H1 (cell line): Measurements from ENCODE around the gene BPIFB4. TPM values are rescaled to one million over a fixed set of nuclear protein-coding genes. Genes with fewer than 3 reads are reported as not detected.

Source experiments
- GABPA ChIP-seq: IDR thresholded peaks from 2 replicates; pipeline ENCODE4 v1.6.1; 2011; ENCODE audit warnings: mild to moderate bottlenecking, low read length, moderate library complexity, borderline replicate concordance; ENCODE audit not compliant: insufficient read depth
- GTF2F1 ChIP-seq: IDR thresholded peaks from 2 replicates; pipeline ENCODE4 v1.6.1; 2012; ENCODE audit warnings: low read depth, low read length, improper control_type of control experiment, borderline replicate concordance
- POLR2A ChIP-seq, 2 experiments: IDR thresholded peaks; 1 replicate in 1 of 2; 2 replicates in 1 of 2; pipeline ENCODE4 v1.6.1; 2011; ENCODE audit warnings: low read depth in 2 of 2, low read length in 2 of 2, mild to moderate bottlenecking in 2 of 2; ENCODE audit errors: control extremely low read depth in 1 of 2
- SAP30 ChIP-seq: fragments of 300-600 bp; sonication (generic); IDR thresholded peaks from 2 replicates; pipeline ENCODE4 v1.7.1; 2012; ENCODE audit warnings: low read length, moderate library complexity, mild to moderate bottlenecking, inconsistent platforms; ENCODE audit not compliant: insufficient read depth, insufficient replicate concordance
- SP2 ChIP-seq: IDR thresholded peaks from 2 replicates; pipeline ENCODE4 v1.6.1; 2012; ENCODE audit warnings: mild to moderate bottlenecking, low read length, inconsistent platforms
- TEAD4 ChIP-seq: IDR thresholded peaks from 2 replicates; pipeline ENCODE4 v1.6.1; 2012; ENCODE audit warnings: low read depth, low read length, inconsistent platforms, mixed read lengths
- polyA plus RNA-seq, 7 experiments: library from polyadenylated mRNA; depleted of rRNA in 3 of 7; stranded (reverse) in 5 of 7; unstranded in 2 of 7; fragments of >200 nt in 5 of 7; fragments of 200-250 nt in 2 of 7; gene quantifications; 1 replicate in 5 of 7; 2 replicates in 1 of 7; 4 replicates in 1 of 7; pipeline versions ENCODE4 v1.2.1 to v1.2.3, GENCODE V29; 2011 to 2013; ENCODE audit warnings: missing spikeins in 2 of 7, mixed read lengths in 2 of 7
- total RNA-seq: library from RNA; stranded (reverse); fragmentation: NEBNext Ultra II Directional; extraction: Animal tissue kit (Norgen Biotek cat#: 25700); gene quantifications from 2 replicates; pipeline ENCODE4 v1.2.1, GENCODE V29; 2021
- TF ChIP-seq, protein P1 (sequence below): IDR thresholded peaks from 2 replicates; pipeline ENCODE4 v1.6.1; 2012; ENCODE audit warnings: inconsistent platforms
- TF ChIP-seq, protein P2 (sequence below): fragments of 300-600 bp; sonication (generic); IDR thresholded peaks from 2 replicates; pipeline ENCODE4 v1.7.1; 2012; ENCODE audit warnings: low read length, moderate library complexity, mild to moderate bottlenecking, inconsistent platforms; ENCODE audit not compliant: insufficient replicate concordance

BPIFB4 gene
- total and polyA plus RNA-seq, 2 of the 8 experiments (the other 6 are each of a cell fraction or from before 2014, with no cell fraction given) = not detected

DNA sequence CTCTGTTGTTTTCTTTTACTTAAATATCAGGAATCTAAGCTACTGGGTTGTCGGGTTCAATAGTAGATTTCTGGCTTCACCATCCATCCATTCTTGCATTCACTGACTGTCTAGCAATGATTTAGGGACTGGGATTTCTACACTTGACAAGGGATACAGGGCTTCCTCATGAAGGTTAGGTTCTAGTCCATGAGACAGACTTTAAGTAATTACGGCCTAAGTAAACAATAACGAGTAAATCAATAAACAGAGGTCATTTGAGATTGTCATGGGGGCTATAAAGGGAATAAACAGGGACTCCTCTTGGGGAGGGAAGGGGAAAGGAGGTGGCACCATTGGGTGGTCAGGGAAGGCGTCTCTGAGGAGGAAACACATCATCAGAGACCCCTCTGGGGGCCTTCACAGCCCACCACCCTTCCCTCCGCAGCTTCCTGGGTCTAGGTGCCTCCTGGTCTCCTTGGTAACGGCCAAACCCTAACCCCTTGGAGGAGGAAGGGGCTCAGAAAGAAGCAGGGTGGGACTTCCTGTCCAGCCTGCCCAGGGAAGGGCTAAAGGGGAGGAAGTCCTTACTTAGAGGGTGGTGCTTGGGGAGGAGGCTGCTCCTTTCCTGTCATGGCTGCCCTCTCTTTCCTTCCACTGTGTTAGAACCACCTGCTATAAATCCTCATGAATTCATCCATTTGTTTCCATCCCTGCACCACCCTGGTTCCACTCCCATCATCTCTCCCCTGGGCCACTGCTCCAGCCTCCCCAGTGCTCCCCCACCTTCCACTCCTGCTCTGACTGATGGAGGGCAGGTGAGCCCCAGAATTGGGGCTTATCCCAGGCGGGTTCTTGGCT is 33.3 kb downstream of the BPIFB4 start (continued):
- TF ChIP-seq GABPA (no peak), SAP30 (no peak), SP2 (no peak), POLR2A (IDR thresholded peaks at IDR 0.05; ENCODE audit: control extremely low read depth in 1 of 2, low read depth in 2 of 2, low read length in 2 of 2) (no peak), TEAD4 (no peak), GTF2F1 (no peak)
- TF ChIP-seq, protein P1, sequence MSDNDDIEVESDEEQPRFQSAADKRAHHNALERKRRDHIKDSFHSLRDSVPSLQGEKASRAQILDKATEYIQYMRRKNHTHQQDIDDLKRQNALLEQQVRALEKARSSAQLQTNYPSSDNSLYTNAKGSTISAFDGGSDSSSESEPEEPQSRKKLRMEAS = no peak
- TF ChIP-seq, protein P2, sequence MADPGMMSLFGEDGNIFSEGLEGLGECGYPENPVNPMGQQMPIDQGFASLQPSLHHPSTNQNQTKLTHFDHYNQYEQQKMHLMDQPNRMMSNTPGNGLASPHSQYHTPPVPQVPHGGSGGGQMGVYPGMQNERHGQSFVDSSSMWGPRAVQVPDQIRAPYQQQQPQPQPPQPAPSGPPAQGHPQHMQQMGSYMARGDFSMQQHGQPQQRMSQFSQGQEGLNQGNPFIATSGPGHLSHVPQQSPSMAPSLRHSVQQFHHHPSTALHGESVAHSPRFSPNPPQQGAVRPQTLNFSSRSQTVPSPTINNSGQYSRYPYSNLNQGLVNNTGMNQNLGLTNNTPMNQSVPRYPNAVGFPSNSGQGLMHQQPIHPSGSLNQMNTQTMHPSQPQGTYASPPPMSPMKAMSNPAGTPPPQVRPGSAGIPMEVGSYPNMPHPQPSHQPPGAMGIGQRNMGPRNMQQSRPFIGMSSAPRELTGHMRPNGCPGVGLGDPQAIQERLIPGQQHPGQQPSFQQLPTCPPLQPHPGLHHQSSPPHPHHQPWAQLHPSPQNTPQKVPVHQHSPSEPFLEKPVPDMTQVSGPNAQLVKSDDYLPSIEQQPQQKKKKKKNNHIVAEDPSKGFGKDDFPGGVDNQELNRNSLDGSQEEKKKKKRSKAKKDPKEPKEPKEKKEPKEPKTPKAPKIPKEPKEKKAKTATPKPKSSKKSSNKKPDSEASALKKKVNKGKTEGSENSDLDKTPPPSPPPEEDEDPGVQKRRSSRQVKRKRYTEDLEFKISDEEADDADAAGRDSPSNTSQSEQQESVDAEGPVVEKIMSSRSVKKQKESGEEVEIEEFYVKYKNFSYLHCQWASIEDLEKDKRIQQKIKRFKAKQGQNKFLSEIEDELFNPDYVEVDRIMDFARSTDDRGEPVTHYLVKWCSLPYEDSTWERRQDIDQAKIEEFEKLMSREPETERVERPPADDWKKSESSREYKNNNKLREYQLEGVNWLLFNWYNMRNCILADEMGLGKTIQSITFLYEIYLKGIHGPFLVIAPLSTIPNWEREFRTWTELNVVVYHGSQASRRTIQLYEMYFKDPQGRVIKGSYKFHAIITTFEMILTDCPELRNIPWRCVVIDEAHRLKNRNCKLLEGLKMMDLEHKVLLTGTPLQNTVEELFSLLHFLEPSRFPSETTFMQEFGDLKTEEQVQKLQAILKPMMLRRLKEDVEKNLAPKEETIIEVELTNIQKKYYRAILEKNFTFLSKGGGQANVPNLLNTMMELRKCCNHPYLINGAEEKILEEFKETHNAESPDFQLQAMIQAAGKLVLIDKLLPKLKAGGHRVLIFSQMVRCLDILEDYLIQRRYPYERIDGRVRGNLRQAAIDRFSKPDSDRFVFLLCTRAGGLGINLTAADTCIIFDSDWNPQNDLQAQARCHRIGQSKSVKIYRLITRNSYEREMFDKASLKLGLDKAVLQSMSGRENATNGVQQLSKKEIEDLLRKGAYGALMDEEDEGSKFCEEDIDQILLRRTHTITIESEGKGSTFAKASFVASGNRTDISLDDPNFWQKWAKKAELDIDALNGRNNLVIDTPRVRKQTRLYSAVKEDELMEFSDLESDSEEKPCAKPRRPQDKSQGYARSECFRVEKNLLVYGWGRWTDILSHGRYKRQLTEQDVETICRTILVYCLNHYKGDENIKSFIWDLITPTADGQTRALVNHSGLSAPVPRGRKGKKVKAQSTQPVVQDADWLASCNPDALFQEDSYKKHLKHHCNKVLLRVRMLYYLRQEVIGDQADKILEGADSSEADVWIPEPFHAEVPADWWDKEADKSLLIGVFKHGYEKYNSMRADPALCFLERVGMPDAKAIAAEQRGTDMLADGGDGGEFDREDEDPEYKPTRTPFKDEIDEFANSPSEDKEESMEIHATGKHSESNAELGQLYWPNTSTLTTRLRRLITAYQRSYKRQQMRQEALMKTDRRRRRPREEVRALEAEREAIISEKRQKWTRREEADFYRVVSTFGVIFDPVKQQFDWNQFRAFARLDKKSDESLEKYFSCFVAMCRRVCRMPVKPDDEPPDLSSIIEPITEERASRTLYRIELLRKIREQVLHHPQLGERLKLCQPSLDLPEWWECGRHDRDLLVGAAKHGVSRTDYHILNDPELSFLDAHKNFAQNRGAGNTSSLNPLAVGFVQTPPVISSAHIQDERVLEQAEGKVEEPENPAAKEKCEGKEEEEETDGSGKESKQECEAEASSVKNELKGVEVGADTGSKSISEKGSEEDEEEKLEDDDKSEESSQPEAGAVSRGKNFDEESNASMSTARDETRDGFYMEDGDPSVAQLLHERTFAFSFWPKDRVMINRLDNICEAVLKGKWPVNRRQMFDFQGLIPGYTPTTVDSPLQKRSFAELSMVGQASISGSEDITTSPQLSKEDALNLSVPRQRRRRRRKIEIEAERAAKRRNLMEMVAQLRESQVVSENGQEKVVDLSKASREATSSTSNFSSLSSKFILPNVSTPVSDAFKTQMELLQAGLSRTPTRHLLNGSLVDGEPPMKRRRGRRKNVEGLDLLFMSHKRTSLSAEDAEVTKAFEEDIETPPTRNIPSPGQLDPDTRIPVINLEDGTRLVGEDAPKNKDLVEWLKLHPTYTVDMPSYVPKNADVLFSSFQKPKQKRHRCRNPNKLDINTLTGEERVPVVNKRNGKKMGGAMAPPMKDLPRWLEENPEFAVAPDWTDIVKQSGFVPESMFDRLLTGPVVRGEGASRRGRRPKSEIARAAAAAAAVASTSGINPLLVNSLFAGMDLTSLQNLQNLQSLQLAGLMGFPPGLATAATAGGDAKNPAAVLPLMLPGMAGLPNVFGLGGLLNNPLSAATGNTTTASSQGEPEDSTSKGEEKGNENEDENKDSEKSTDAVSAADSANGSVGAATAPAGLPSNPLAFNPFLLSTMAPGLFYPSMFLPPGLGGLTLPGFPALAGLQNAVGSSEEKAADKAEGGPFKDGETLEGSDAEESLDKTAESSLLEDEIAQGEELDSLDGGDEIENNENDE = no peak
